HG02981 (cell line): Measurements from ENCODE around the gene NR2F1.
"Not testable (repeated sequence)": the region's sequence is repeated elsewhere in the genome, so short reads cannot be mapped to it uniquely, and the experiment has no call there.

ENCODE experiments used
- ATAC-seq: cut with Tn5 transposase; IDR thresholded peaks from one replicate; pipeline ENCODE4 v1.9.1; 2021; ENCODE audit warnings: mild to moderate bottlenecking, moderate library complexity; ENCODE audit not compliant: unreplicated experiment

NR2F1 gene

GRCh38 chr5:93582677-93583438 is at the start of gene NR2F1:
TSS of gene NR2F1 (plus strand) at chr5:93583222. CDS start at chr5:93585024, 1,802 bp downstream.
- ATAC-seq = no peak

DNA sequence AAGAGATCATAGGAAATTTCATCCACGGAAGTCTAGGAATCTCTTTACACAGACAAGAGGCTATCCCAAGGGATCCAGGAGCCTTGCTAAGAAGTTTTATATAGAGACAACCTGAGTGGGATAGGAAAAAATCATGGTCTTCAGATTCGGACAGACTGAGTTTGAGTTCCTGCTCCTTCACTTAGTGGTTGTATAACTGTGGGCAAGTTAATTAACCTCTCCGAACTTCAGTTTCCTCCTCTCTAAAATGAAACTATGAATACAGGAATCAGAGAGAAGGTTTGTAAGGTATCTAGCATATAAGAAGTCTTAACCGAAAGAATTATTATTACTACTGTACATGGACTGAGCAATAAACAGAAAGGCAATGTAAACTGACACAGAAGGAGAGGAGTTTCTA is 37.1 kb upstream of the NR2F1 start:
- no peak for ATAC-seq

- ATAC-seq = not testable (repeated sequence)
These were observed 33.4 kb upstream of the NR2F1 start for GRCh38 chr5:93549594-93549993.

DNA sequence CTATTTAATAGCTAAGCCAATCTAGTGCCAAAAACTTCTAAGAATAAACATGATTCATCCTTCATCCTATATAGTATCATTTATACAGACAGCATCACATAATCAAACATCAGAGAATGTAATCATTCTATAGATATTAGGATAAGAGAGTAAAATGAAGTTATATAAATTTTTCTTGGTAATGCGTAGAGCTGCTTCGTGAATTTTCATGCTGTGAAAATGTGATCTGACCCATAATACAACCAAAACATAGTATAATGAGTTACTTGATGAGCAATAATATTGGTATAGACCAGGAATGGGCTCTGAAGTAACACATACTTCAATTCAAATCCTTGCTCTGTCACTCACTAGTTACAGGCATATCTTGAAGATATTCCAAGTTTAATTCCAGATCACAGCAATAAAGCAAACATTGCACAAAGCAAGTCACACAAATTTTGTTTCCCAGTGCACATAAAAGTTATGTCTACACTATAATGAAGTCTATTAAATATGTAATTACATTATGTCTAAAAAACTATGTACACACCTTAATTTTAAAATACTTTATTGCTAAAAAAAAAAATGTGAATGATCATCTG is 25.9 kb upstream of the NR2F1 start:
- no peak for ATAC-seq

DNA sequence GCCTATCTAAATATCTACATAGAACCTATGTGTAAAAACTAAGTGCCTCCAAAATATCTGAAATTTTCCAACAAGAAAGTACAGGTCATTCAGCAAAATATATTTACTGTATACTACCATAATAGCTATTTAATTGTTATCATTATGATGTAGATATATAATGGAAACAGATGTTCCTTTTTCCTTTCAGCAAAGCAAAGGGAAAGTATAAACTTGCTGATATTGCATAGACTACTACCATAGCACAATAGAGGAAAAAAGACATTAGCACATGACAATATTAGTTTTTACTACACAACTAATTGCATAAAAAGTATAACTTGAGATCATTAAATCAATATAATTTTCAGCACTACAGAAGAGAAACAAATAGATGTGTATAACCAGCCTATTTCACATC is 16.9 kb upstream of the NR2F1 start:
- no peak for ATAC-seq

GRCh38 chr5:93567424-93567823 is 15.6 kb upstream of the NR2F1 start:
- no peak for ATAC-seq

DNA sequence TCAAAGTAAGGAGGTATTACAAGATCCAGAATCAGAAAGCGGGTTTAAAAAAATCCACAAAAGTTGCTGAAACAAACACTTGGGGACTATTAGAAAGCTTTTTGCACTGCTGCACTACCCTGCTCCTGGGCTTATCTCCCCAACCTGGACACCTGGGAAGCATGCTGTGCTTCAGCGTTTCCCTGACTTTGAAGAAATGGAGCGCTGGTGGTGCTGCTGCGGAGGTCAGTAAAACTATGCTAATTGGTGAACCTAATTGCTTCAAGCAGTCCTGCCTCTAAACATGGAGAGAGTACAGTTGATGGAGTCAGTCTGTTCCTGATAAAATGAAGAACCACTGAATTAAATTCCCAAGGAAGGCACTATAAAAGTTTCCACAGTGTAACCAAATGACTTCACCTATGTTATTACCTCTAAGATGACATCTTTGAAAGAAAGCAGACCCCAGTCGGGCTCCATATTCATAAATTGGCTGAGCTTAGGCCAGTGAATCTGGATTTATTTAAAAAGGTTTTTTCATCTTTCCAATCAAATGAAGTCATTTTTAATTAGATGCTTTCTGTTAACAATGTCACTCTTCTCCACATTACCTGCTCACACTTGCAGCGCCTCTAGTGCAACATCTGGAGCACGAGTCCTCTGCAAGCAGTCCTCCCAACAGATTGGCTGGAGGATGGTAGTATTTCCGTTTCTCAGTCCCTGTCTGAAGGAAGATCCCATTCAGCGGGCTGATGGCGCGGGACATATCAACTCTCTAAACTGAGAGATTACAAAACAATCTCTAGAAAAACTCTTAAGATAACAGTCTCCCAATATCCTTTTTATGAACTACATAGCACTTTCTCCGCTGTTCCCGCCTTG is 13.5 kb upstream of the NR2F1 start:
- no peak for ATAC-seq

GRCh38 chr5:93570294-93571113 is 12.5 kb upstream of the NR2F1 start:
- peak; percentile 66 for ATAC-seq

DNA sequence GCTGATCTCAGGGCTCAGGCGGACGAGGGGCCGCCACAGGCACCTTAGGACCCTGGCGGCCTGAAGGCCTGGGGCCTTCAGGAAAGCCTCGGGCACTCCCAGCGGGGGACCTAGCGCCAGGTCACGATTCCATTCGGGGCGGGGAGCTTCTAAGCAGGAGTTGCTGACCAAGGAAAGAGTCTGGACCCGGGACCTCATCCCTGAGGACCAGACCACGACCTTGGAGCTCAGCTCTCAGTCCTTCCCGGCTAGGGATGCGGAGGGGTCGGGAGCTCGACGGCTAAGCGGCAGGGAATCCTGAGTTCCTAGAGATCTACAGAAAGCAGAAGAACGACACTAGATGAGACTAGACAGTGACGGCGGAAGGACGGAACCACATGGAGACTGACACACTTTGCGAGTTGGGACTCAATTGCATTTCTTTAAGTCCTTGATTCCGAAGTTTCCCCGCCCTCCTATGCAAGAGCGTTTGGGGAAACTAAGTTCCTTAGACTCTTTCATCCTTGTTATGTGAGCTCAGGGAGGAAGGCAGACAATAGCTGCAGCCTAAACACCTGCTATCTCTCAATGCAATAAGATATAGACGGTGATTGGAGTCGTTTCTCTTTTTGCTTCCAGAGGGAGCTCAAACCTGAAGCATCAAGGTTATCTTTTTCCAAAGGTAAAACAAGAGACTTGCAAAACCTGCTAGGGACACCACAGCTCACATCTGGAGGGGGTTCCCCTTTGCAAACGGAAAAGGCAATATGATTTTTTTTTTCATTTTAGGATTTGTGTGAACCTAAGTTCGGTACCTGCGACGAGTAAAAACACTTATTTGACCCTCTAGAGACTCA is 11.7 kb upstream of the NR2F1 start:
- no peak for ATAC-seq

- no peak for ATAC-seq
These were observed 10.9 kb upstream of the NR2F1 start for GRCh38 chr5:93572101-93572607.

DNA sequence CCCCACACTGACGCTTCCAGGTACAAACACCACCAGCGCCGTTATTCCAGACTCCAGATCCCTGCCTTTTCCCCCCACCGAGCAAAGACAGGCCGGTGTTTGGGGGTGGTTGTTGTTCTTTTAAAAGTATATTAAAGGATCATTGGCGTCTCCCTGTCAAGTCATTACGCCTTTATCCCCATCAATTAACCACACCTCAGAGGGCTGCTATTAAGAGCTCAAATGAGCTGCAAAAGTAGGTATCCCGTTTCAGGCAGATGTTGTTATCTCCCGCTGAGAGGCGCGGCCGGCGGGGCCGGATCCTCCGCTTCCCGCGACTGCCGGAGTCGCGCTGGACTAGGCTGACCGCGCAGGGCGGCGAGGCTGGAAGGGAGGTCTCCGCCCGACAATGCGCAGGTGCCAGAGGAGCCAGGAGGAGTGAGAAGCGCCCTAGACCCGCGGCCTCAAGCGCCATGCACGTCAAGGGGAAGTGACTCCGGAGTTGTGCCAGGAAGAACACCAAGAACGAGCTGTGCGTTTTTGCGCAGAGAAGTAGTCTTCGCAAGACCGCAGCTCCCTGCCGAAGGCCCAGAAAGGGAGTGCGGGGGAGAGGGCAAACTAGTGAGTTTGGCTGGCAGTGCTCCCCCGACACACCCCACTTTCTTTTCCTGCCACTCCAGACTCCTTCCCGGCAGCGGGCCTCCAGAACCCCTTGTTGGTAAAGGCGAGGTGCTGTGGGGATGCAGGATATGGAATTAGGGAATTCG is 10.2 kb upstream of the NR2F1 start:
- ATAC-seq = no peak

GRCh38 chr5:93573354-93574351 is 9.4 kb upstream of the NR2F1 start:
- ATAC-seq = no peak

GRCh38 chr5:93574491-93575305 is 8.3 kb upstream of the NR2F1 start:
- no peak for ATAC-seq

- no peak for ATAC-seq
These were observed 7.3 kb upstream of the NR2F1 start for GRCh38 chr5:93575461-93576414.

DNA sequence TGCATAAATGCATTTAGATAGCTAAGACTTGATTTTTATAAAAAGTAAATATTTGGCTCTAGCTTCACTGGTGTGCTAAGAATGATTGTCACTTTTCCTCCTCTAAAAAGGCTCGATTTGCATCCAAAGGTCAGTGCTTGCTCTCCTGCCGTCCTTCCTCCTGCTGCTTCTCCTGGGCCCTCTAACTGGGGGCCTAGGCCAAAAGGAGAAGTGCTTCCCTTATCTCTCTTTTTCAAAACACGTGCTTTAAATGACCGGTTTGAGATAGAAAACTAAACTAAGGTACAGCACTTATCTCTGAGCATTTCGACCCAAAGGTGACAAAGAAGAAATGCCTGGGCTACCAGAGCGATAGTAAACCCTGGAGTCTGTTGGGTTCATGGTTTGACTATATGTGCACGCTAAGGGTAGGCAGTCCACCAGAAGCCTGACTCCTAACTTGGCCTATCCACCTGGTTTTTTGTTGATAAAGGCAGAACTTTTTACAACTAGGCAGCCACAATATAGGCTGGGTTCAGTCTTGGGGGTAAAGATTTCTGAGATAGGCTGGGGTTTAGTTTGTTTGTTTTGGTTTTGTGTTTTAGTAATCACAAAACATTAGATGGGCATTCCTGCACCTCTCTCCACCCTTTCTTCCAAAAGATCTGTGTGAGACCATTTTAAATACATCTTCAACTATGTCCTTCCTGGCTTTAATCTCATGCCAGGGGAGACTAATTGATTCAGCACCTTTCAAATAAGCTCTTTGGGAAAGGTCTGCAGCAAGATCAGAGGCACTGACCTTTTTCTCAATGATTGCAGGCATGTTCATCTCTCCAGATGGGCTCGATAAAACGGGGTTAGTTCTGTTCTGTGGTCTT is 5.8 kb upstream of the NR2F1 start:
- no peak for ATAC-seq
